Transverse colon (tissue), 4 donors: ENCODE measurements around the gene CDA. TPM values are rescaled to one million over a fixed set of nuclear protein-coding genes. Genes with fewer than 3 reads are reported as not detected.
"Not testable (repeated sequence)": the region's sequence is repeated elsewhere in the genome, so short reads cannot be mapped to it uniquely, and the experiment has no call there.

Experiments
- DNase-seq: peaks from one replicate; pipeline ENCODE4 v3.0.0-alpha.2; 2019
- H3K27ac ChIP-seq, 4 donors: fragments of 200-600 bp; sonication (generic); 2 replicates each; pipeline ENCODE4 v1.5.1; 2016 to 2018; ENCODE audit warnings: inconsistent platforms in 4 of 4
- H3K27me3 ChIP-seq: fragments of 200-600 bp; sonication (generic); 2 replicates; pipeline ENCODE4 v1.5.1; 2017; ENCODE audit warnings: inconsistent platforms
- H3K36me3 ChIP-seq, 4 donors: fragments of 200-600 bp; sonication (generic); 2 replicates each; pipeline ENCODE4 v1.5.1; 2017 to 2019; ENCODE audit warnings: inconsistent platforms in 4 of 4
- H3K4me1 ChIP-seq, 4 donors: fragments of 200-600 bp; sonication (generic); 2 replicates each; pipeline ENCODE4 v1.5.1; 2017 to 2020; ENCODE audit warnings: inconsistent platforms in 4 of 4
- H3K4me3 ChIP-seq, 4 donors: fragments of 200-600 bp; sonication (generic); 1 replicate in 1 of 4; 2 replicates in 3 of 4; pipeline versions ENCODE4 v1.5.1 to v1.6.1; 2017 to 2019; ENCODE audit warnings: inconsistent platforms in 4 of 4
- H3K9me3 ChIP-seq, 2 donors: fragments of 200-600 bp; sonication (generic); 2 replicates each; pipeline ENCODE4 v1.5.1; 2017 to 2019; ENCODE audit warnings: inconsistent platforms in 2 of 2
- EP300 ChIP-seq: sonication (generic); formaldehyde crosslinking; IDR thresholded peaks from one replicate; pipeline ENCODE4 v1.6.1; 2017; ENCODE audit warnings: antibody characterized with exemption, low read depth
- POLR2A ChIP-seq: fragments of 450-650 bp; IDR thresholded peaks from one replicate; pipeline ENCODE4 v1.6.1; 2016; ENCODE audit warnings: antibody characterized with exemption, mild to moderate bottlenecking, moderate library complexity
- POLR2AphosphoS5 ChIP-seq, 3 donors: sonication (generic); formaldehyde crosslinking; IDR thresholded peaks; one replicate each; pipeline ENCODE4 v1.6.1; 2016; ENCODE audit warnings: antibody characterized with exemption in 3 of 3
- WGBS, 2 donors: methylation state at CpG; one replicate each; pipeline ENCODE4 v1.1.5; 2018; ENCODE audit warnings: low coverage in 1 of 2; 5-methylcytosine and 5-hydroxymethylcytosine counted together
- in situ Hi-C, 4 donors: fragments of 200-750 bp; cut with MboI; loops; one replicate each; pipeline versions ENCODE4 v1.15.0 to v1.15.1; 2017; ENCODE audit warnings: low sequenced_read_pairs in 3 of 4, low pct_ligation_motif_present in 1 of 4, low pct_unique_long_range_greater_than_20kb in 1 of 4
- intact Hi-C: fragments of 100-400 bp; cut with DNase I; formaldehyde crosslinking; loops from one replicate; pipeline ENCODE4 v1.15.1; 2023; ENCODE audit warnings: low total_unique reads
- total RNA-seq, 4 donors: library from RNA; depleted of rRNA; stranded (reverse); fragments of >200 nt; gene quantifications; one replicate each; pipeline ENCODE4 v1.1.0, GENCODE V29; 2016
- TF ChIP-seq, protein P1 (sequence below), 5 experiments: fragments of 200-600 bp in 3 of 5; fragments of 450-650 bp in 2 of 5; sonication (generic) in 3 of 5; IDR thresholded peaks; 1 replicate in 2 of 5; 2 replicates in 3 of 5; pipeline ENCODE4 v1.5.1; 2016 to 2017; ENCODE audit warnings: antibody characterized with exemption in 5 of 5, inconsistent platforms in 3 of 5, mild to moderate bottlenecking in 2 of 5, moderate library complexity in 1 of 5

CDA gene
- total RNA-seq, 4 donors from 2014 or later = 39.7 to 50.5 (median 43.1) TPM; not detected in 1

GRCh38 chr1:20602851-20603450, 14.1 kb downstream of the CDA start:
- H3K27me3 ChIP-seq = no peaks in the 10 kb centered on the region
- peak overlapping the region in 1 of 4 donors; percentile 3 for H3K27ac ChIP-seq
- intact Hi-C loops = no loop called here
- H3K9me3 ChIP-seq = no peaks in the 10 kb centered on the region
- WGBS, 2 donors = 85 to 92% methylated on average over 2 to 4 of the region's 4 CpGs
- TF ChIP-seq, protein P1, sequence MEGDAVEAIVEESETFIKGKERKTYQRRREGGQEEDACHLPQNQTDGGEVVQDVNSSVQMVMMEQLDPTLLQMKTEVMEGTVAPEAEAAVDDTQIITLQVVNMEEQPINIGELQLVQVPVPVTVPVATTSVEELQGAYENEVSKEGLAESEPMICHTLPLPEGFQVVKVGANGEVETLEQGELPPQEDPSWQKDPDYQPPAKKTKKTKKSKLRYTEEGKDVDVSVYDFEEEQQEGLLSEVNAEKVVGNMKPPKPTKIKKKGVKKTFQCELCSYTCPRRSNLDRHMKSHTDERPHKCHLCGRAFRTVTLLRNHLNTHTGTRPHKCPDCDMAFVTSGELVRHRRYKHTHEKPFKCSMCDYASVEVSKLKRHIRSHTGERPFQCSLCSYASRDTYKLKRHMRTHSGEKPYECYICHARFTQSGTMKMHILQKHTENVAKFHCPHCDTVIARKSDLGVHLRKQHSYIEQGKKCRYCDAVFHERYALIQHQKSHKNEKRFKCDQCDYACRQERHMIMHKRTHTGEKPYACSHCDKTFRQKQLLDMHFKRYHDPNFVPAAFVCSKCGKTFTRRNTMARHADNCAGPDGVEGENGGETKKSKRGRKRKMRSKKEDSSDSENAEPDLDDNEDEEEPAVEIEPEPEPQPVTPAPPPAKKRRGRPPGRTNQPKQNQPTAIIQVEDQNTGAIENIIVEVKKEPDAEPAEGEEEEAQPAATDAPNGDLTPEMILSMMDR (IDR thresholded peaks at IDR 0.05) = no peak
- TF ChIP-seq POLR2AphosphoS5 (IDR thresholded peaks at IDR 0.05) (no peak), EP300 (no peak), POLR2A (no peak)
- DNase-seq = no peak
- in situ Hi-C loops = no loop called here
- H3K4me3 ChIP-seq = no peak overlapping the region
- peaks cover 0 to 11% (median 0%) of the 10 kb centered on the region in 4 donors for H3K4me1 ChIP-seq
- H3K36me3 ChIP-seq = no peaks in the 10 kb centered on the region

DNA sequence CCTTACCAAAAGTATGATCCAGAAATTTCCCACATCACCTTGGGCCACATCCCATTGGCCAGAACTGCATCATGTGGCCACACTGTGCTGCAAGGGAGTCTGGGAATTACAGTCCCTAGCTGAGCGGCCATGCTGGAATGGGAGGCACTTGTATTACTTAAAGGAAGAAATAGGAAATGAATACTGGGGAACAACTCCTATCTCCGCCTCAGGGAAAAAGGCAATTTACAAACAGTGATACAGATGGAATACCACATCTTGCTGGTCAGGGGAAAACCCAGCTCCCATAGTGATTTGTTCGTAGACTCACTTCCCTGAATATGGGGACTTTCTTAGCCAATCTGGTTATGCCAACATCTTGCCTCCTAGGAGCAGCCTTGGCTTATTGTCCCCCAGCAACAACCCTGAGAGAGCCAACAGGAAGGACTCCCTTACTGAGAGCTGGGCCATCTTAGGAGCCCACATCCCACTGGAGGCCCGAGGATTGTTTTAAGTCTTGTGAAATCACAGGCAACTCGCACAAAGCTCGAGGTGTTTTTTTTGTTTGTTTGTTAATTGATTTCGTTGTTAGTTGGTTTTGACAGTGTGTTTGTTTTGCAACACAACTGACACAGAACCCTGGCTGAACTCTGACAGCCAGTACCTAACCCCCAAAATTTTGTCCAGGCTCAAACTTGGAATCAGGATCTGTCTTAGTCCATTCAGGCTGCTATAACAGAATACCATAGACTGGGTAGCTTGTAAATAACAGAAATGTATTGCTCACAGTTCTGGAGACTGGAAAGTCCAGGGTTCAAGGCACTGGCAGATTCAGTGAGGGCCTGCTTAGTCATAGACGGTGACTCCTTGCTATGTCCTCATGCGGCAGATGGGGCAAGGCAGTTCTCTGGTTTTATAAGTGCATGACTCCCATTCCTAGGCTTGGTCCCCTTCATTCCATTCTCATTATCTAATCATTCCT, 14.9 kb downstream of the CDA start:
- WGBS, 2 donors = 84 to 86% methylated on average over 6 to 9 of the region's 9 CpGs
- H3K9me3 ChIP-seq = no peaks in the 10 kb centered on the region
- peak overlapping the region in 2 of 4 donors; percentile 42 to 62 for H3K27ac ChIP-seq
- TF ChIP-seq EP300 (no peak), POLR2A (no peak), POLR2AphosphoS5 (IDR thresholded peaks at IDR 0.05) (no peak)
- TF ChIP-seq, protein P1 (IDR thresholded peaks at IDR 0.05) = no peak
- intact Hi-C loops (no loop called here), in situ Hi-C loops (no loop called here)
- no peaks in the 10 kb centered on the region for H3K36me3 ChIP-seq
- H3K4me3 ChIP-seq = no peak overlapping the region
- DNase-seq = no peak
- H3K27me3 ChIP-seq = no peaks in the 10 kb centered on the region
- peaks cover 0 to 11% (median 0%) of the 10 kb centered on the region in 4 donors for H3K4me1 ChIP-seq

- in situ Hi-C loops (no loop called here), intact Hi-C loops (no loop called here)
- no peaks in the 10 kb centered on the region for H3K36me3 ChIP-seq
- peak overlapping the region in 3 of 4 donors; percentile 42 to 62 (median 47) for H3K27ac ChIP-seq
- no peaks in the 10 kb centered on the region for H3K27me3 ChIP-seq
- TF ChIP-seq POLR2AphosphoS5 (IDR thresholded peaks at IDR 0.05) (peak in 1 of 3 donors; percentile 11), POLR2A (no peak)
- H3K9me3 ChIP-seq = no peaks in the 10 kb centered on the region
- peak; percentile 41 for DNase-seq
- no peak overlapping the region for H3K4me3 ChIP-seq
- whole genome bisulfite sequencing, 2 donors = 72% methylated on average over 7 of the region's 7 CpGs; no CpG with 5 or more reads in 1 of the 2 donors
- H3K4me1 ChIP-seq = peaks cover 0 to 11% (median 0%) of the 10 kb centered on the region in 4 donors
These were observed 15.8 kb downstream of the CDA start for GRCh38 chr1:20604678-20605077.

- peaks cover 0 to 16% (median 0%) of the 10 kb centered on the region in 4 donors for H3K4me1 ChIP-seq
- H3K9me3 ChIP-seq, H3K27me3 ChIP-seq, H3K27ac ChIP-seq, intact Hi-C loops, H3K4me3 ChIP-seq, DNase-seq, H3K36me3 ChIP-seq, in situ Hi-C loops: not testable (repeated sequence)
- 63% methylated on average over 7 of the region's 7 CpGs; no CpG with 5 or more reads in 1 of the 2 donors for WGBS, 2 donors
These were observed 18.1 kb downstream of the CDA start for GRCh38 chr1:20606801-20607570.
